Right atrium auricular region (tissue), 2 donors: ENCODE measurements around the gene SETMAR. TPM values are rescaled to one million over a fixed set of nuclear protein-coding genes. Genes with fewer than 3 reads are reported as not detected.

Experiments used
- DNase-seq: peaks from one replicate; pipeline ENCODE4 v3.0.0-alpha.2; 2019; ENCODE audit warnings: low spot score
- H3K27ac ChIP-seq, 2 donors: fragments of 200-600 bp; sonication (generic); 1 replicate in 1 of 2; 2 replicates in 1 of 2; pipeline ENCODE4 v1.5.1; 2016 to 2019
- H3K27me3 ChIP-seq, 2 donors: fragments of 200-600 bp; sonication (generic); one replicate each; pipeline versions ENCODE4 v1.5.1 to v1.6.0; 2017 to 2019
- H3K36me3 ChIP-seq: fragments of 200-600 bp; sonication (generic); one replicate; pipeline ENCODE4 v1.5.1; 2016
- H3K4me1 ChIP-seq, 2 donors: fragments of 200-600 bp; sonication (generic); one replicate each; pipeline versions ENCODE4 v1.5.1 to v1.6.0; 2017 to 2019
- H3K4me3 ChIP-seq, 2 donors: fragments of 200-600 bp; sonication (generic); 1 replicate in 1 of 2; 2 replicates in 1 of 2; pipeline ENCODE4 v1.5.1; 2017 to 2019; ENCODE audit warnings: mild to moderate bottlenecking in 1 of 2, moderate library complexity in 1 of 2
- H3K9me3 ChIP-seq, 2 donors: fragments of 200-600 bp; sonication (generic); one replicate each; pipeline ENCODE4 v1.5.1; 2019
- CTCF ChIP-seq, 2 donors: fragments of 200-600 bp; sonication (generic); IDR thresholded peaks; one replicate each; pipeline ENCODE4 v1.5.1; 2019; ENCODE audit warnings: antibody characterized with exemption in 2 of 2
- total RNA-seq, 2 donors: library from RNA; depleted of rRNA; stranded (reverse); fragments of >200 nt; gene quantifications; one replicate each; pipeline ENCODE4 v1.1.0, GENCODE V29; 2016

The SETMAR gene
- total RNA-seq, 2 donors from 2014 or later, result 13.5 to 18.5 TPM

DNA sequence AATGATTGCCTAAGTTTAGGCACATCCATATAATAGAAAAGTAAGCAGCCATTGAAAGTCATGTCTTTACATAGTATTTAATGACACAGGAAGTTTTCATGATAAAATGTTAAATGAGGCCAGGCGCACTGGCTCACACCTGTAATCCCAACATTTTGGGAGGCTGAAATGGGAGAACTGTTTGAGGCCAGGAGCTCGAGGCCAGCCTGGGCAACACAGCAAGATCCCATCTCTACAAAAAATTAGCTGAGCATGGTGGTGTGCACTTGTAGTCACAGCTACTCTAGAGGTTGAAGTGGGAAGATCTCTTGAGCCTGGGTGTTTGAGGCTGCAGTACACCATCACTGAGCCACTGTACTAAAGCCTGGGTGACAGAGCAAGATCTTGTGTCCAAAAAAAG lies 59.4 kb downstream of the SETMAR start:
- no peak for DNase-seq
- Histone ChIP-seq H3K9me3 (no peaks in the 10 kb centered on the region), H3K27ac (no peak overlapping the region), H3K36me3 (no peaks in the 10 kb centered on the region), H3K27me3 (no peaks in the 10 kb centered on the region), H3K4me1 (no peaks in the 10 kb centered on the region), H3K4me3 (no peak overlapping the region)
- TF ChIP-seq CTCF (IDR thresholded peaks at IDR 0.05), result no peak

Other genes starting within 250 kb of the SETMAR start
- gene SUMF1, start 163.9 kb downstream of the SETMAR start, total RNA-seq, result 10 to 100 TPM; 12.1 to 22.6 TPM
- gene ITPR1, start 190.0 kb downstream of the SETMAR start, total RNA-seq, result 10 to 100 TPM; 36.7 to 42.5 TPM